GM18498 (cell line): ENCODE results near the gene C1R.
"Not testable (repeated sequence)": the region's sequence is repeated elsewhere in the genome, so short reads cannot be mapped to it uniquely, and the experiment has no call there.

Experiments used
- ATAC-seq: cut with Tn5 transposase; IDR thresholded peaks from one replicate; pipeline ENCODE4 v1.9.1; 2021; ENCODE audit warnings: mild to moderate bottlenecking, moderate library complexity; ENCODE audit not compliant: unreplicated experiment

The C1R gene

GRCh38 chr12:7121324-7121723 lies 29.1 kb upstream of the C1R start:
- ATAC-seq = no peak

GRCh38 chr12:7120166-7120565 lies 27.9 kb upstream of the C1R start:
- ATAC-seq = no peak

- no peak for ATAC-seq
Measured at GRCh38 chr12:7118881-7119280, 26.6 kb upstream of the C1R start.

DNA sequence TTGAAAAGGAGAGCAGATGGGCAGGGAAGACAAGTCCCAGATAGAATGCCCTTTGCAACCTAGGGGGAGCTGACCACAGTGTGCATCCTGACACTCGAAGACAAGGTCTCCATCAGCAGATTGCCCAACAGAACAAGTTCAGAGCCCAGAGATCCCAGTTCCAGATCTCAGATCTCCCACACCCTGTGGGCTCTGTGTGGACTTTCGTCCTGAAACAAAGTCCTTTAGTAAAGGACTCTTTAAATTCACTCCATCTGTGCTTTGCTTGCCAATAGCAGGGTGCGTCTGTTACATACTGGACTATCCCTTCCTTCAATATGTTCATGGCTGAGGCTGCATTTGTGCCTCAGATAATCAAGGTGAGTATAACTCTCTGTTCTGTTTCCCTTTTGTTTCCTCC lies 25.4 kb upstream of the C1R start:
- no peak for ATAC-seq

DNA sequence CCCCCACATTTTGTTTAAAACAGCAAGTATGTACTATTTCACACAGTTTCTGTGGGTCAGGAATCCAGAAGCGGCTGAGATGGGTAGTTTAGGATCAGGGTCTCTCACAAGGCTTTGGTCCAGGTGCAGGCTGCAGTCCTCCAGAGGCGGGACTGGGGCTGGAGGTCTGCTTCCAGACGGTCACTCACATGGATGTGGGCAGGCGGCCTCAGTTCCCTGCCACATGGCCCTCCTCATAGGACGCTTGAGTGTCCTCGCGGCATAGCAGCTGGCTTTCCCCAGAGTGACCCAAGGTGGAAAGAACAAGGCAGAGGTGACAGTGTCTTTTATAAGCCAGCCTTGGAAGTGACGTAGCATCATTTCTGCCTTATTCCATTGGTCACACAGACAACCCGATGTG lies 24.7 kb upstream of the C1R start:
- no peak for ATAC-seq

- no peak for ATAC-seq
Measured at GRCh38 chr12:7116196-7116595, 24.0 kb upstream of the C1R start.

DNA sequence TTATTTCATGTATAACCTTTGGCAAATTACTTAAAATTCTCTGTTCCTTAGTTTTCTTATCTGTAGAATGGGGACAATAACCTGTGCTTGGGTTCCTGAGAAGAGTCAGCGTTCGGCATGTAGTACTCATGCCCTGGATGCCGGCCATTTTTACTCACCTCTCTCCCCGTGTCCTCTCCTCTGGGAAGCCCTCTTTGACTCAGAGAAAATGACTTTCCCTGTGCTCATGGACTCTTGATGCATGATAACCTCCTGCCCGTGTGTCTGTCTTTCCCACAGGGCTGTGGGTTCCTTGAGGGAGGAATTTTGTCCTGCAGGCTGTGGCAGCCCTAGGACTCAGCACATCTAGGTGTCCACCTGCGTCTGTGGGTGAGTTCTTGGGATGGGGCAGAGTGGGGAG lies 22.6 kb upstream of the C1R start:
- ATAC-seq = no peak

DNA sequence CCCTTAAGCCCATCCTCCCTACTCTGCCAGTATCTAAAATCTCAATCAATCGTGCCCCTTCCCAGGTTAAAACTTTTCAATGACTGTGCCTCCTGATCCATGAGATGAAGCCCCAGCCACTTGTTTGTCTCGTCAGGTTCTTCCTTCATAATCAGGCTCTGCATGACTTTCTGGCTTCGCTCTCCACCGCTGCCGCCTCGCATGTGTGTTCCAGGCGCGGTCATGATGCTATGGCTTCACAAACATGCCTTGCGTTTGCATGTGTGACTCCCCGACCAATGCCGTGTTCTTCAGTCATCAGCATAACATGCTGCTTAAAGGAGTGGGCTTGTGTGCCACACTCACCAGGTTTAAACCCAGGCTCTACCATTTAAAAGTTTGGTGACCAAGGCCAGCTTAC lies 21.8 kb upstream of the C1R start:
- no peak for ATAC-seq

- no peak for ATAC-seq
Measured at GRCh38 chr12:7113389-7113871, 21.2 kb upstream of the C1R start.

- ATAC-seq = no peak
Measured at GRCh38 chr12:7112041-7112440, 19.8 kb upstream of the C1R start.

DNA sequence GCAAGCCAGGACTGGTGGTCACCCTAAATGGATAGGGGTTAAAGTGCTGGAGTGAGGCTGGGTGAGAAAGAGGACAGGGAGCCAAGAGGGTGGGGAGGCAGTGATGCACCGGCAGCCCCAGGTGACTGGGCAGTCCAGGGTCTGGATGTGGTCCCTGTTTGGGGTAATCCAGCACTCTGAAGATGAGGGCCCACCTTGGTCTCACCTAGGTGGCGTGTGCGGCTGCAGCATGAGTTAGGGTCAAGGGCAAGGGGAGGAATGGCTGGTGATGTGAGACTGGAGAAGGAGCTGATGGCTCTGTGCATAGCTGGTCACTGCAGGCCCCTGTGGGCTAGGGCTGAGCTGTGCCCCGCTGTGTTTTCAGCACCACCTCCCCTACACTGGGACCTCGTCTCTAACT lies 18.4 kb upstream of the C1R start:
- no peak for ATAC-seq

GRCh38 chr12:7109572-7109920 lies 17.3 kb upstream of the C1R start:
- no peak for ATAC-seq

DNA sequence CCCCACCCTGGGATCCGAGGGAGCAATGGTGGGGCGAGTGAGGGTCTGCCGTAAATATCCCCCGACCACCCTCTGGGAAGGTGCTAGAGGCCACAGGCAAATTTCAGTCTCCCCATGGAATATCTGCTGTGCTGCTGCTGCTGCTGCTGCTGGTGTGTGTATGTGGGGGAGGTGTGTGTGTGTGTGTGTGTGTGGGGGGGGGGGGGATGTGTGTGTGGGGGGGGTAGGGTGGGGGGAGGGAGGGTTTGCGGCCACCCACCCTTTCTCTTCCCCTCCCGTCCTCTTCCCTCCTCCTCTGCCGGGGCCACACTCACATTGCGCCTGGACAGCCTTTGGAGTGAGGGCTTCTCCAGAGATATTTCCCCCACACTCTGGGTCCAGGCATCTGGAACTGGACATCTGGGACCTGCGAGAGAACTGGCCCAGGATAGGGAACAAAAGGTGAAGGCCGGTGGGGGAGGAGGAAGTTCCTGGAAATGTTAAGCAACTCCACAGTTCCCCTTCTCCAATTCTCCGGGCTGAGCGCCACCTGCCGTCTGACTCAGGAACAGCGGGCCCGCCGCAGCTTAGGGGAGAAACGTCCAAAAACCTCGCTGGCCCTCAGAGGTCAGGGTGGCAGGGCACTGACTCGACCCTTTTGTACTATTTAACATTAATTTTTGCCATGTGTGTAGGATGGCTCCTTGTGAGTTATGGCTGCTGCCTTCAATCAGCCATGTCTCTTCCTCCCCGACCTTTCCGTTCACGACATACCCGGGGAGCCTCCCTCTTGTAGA lies 16.7 kb upstream of the C1R start, which contains the start of gene C1RL:
C1RL (minus strand) TSS at position 419 of the 776 bp plus-strand sequence; CDS start at position 385, 34 bp downstream.
- peak; percentile 31 for ATAC-seq

- ATAC-seq = peak; percentile 94
Measured at GRCh38 chr12:7108003-7108795, 16.0 kb upstream of the C1R start.

GRCh38 chr12:7107636-7108002 lies 15.4 kb upstream of the C1R start:
- no peak for ATAC-seq

- not testable (repeated sequence) for ATAC-seq
Measured at GRCh38 chr12:7107181-7107580, 14.9 kb upstream of the C1R start.

DNA sequence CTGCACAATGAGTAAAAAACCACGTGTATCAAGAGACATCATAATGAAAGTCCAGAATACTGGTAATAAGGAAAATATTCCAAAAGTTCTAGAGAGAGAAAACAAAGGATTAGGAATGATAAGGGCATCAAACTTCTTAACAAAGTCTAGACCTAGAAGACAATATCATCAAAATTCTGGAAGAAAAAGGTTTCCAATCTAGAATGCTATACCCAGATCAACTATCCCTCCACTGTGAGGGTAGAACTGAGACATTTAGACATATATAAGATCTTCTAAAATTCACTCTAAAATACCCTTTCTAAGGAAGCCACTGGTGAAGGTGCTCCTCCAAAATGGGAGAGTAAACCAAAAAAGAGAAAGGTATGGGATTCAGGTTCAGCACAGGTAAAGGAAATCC lies 13.8 kb upstream of the C1R start:
- no peak for ATAC-seq

DNA sequence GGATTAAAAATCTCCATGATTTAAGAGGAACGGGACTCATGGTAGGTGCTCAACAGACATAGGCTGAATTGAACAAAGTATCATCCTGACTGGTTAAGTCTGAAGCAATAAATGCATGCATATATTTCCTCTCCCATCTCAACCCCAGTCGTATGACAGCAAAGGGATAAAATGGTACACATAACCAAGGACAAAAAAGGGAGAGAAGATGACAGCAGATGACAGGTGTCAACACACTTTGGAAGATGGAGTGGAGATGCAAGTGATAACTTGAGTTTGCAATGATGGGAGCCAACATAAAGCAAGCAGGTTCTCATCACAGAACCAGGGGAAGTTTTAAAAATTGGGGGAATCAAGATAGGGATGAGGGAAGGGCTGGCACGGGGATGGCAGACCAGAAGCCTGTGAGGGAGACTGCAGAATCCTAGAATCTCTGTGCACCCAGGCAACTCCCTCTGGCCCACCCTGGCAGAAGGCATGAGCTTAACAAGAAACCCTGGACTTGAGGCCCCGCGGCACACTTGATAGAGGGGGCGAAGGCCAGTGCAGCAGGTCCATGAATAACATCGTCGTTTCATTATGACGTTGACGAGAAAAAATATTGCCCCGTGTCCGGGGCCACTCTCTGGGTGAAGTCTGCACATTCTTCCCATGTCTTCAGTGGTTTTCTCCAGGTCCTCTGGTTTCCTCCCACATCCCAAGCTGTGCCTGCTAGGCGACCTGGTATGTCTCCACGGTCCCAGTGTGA lies 11.8 kb upstream of the C1R start:
- ATAC-seq = no peak

- ATAC-seq = no peak
Measured at GRCh38 chr12:7102582-7102981, 10.3 kb upstream of the C1R start.

DNA sequence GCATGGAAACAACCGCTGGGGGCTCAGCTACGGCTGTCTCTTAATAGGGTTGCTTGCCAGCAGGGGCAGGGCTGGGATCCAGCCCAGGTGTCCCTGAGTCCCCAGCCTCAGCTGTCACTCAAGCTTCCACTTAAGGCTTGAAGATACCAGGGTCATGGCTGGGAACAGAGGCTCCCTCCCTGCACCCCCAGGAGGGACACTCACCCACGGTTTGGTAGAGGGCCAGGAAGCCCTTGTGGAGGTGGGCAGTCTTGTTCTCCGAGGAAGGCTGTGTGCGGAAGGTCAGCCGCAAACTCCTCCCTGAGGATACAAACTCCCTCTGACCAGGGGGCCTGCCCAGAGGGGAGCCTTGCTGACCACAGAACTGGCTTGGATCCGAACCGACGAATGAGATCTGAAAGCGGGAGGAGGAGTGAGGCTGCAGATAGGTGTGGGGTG lies 9.5 kb upstream of the C1R start:
- no peak for ATAC-seq

GRCh38 chr12:7101047-7101693 lies 8.9 kb upstream of the C1R start:
- no peak for ATAC-seq
